Left hindlimb (tissue), 1 donor: ENCODE data around the gene DOK4.
"Not testable (repeated sequence)": the region's sequence is repeated elsewhere in the genome, so short reads cannot be mapped to it uniquely, and the experiment has no call there.

Source experiments
- DNase-seq: peaks from one replicate; pipeline ENCODE4 v3.0.0-alpha.2; 2018

Gene DOK4

DNA sequence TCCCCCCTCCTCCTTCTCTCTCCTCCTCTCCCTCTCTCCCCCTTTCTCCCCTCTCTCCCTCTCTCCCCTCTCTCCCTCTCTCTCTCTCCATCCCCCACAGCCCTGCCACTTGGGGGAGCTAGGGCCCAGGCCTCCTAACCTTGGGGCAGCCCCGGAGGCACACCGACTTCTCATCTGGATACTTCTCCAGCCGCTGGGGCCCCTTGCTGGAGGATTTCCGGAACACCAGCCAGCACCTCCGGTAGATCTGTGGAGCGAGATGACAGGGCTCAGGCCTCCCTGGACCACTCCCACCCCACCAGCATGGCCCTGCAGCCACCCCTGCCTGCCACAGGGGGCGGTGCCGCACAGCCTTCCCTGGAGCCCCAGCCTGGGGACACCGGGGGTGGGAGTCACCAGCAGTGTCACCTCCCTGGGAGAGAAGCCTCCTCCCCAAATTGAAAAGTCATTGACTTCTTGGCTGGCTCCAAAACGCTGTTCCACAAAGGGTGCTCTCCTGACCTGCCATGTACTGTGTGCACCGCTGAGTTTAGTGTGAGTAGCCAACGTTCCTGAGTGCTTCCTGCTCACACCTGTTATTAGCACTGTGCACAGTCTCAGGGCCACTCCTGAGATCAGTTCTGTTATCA lies 10.5 kb downstream of the DOK4 start:
- DNase-seq: peak; percentile 46

DNA sequence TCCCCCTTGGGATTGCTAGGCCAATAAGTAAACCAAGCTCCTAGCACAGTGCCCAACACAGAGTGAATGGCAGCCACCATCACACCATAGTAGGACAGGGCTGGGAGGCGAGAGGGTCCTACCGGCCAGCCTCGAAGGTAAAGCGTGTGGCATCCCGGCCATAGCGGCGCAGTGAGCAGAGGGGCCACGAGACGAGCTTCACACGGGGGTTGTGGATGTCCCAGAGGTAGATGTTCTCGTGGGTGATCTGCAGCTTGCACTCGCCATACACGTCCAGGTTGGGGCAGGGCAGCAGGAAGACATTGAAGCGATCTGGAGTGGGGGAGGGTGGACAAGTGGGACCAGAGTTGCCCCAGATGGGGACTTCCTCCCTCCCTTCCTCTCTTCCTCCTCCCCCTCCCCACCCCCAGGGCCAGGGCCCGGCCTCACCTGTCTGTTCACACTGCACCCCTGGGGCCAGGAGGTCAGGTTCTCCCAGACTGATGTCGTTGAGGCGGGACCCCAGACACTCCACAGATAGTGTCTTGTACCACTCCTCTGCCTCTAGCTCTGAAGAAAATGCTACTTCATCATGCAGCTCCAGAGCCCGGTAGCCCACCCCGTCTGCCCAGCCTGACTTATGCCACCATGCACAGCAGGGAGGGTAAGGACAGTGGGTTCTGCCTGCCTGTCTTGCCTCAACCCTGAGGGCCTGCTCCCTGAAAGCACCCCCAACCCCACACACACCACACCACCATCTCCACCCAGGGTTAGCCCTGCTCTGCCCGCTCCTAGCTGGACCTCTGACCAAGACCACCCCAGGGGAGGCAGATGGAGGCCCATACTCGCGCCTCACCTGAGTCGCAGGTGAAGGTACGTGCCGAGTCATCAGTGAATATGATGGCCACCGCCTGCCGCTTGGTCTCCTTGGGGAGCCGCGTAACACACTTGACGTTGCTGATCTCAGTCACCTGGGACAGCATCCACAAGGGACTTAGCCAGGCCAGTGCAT lies 11.3 kb downstream of the DOK4 start:
- no peak for DNase-seq

DNA sequence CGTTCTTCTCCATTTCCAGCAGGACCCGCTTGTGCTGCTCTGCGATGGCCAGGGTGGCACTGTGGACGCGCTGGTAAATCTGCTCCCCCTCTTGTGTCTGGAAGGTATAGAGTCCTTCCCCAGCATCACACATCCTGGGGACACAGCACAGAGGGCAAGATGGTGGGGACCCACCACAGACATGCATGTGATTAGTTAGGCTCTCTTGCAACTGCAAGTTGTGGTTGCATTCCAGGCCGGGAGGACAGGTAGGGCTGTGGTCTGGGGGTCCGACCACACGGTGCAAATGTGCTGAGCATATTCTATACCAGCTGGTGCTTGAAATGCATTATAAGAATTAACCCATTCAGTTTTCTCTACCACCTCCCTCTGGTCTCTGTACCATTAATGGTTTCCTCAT lies 12.4 kb downstream of the DOK4 start:
- DNase-seq: no peak

DNA sequence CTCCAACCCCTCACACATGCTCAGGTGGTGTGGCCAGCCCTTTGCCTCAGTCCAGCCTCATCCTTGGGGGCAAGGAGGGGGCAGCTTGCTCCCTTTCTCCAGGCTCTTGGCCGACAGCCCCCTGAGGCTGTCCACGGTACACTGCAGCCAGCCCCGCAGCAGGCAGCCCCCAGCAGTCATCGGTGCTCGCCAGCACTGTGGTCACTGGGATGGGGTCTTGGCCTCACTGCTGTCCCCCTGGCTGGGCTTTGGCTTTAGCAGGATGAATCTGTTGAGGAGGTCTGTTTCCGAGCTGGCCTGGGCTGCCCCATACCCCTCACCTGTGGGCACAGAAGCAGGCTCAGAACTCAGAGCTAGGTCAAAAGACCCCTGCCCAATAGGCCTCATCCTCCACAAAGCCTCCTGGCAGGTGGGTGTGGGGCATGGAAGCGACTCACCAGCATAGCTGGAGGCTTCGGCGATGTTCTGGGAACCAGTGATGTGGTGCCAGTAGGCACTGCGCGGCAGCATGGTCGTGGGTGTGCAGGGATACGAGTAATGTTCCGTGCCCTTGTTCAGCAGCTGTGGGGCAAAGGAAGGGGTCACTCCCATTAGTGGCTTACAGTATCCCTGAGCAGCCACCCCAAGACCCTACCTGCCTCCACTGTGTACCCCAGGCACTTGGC lies 13.0 kb downstream of the DOK4 start:
- DNase-seq: no peak

DNA sequence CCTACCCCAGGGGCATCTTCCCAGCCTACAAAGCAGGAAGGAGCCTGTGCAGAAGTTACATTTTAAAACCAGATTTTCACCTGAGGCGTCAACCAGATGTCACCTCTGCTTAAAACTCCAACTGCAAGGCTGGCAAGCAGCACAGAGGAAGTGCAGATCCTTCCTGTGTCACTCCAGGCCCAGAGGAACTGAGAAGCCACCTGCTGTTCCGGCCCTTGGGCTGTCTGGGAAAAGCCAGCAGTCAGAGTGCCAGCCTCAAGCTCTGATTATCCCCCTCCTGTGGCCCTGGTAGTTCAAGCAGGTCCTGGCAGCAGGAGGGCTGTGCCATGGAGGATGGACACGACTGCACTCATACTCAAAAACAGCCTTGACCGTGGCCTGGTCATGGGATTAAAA lies 13.6 kb downstream of the DOK4 start:
- DNase-seq: no peak

DNA sequence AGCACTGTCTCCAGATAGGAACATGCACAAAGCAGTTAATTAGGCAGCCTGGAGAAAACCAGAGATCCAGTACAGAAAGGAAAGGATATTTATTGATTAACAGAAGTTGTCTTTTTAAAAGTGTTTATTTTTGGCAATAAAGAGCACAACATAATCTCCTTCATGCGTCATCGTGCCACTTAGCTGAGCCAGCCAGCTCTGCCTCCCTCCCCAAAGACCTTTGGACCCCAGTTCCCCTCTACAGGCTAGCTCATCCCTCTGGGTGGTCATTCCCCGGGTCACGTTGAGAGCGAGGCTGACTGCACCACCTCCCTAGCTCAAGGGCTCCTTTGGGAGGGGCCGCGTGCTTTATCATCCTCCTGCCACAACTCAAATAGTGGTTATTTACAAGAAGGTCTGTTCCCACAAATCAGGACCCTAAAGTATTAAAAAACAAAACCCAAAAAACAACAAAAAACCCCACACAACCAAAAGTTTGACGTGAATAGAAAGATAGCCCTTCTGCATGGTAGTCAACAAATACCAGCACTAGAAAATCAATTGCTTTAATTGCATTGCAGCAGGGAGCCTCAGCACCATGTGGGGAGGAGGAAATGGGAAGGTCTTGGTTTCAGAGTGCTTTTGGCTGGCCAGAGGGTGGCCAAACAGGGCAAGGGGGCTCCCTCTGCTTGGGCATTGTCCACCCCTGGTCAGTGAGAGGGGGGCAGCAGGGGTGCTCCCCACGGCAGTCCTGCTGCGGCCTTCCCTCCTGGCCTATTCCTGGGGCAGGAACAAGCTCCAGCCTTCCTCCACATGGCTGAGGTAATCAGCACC lies 14.2 kb downstream of the DOK4 start:
- no peak for DNase-seq

DNA sequence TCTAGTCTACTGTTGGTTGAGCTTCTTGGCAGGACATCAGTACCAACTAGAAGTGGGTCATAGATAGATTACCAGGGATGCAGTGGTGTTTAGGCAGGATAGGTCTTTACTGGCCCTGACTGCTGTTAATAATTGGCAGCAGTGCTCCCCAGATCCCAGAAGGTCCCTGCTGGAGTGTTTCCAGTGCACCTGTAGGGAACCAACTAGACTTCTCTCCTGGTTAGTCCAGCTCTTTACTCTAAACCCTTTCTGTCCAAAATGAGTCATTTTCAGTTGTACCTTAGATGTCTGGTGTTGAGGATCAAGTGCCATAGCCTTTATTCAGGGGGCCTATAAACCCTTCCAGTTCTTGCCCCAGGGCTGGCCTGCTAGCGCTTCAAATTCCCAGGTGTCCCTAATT lies 15.1 kb downstream of the DOK4 start:
- DNase-seq: no peak

DNA sequence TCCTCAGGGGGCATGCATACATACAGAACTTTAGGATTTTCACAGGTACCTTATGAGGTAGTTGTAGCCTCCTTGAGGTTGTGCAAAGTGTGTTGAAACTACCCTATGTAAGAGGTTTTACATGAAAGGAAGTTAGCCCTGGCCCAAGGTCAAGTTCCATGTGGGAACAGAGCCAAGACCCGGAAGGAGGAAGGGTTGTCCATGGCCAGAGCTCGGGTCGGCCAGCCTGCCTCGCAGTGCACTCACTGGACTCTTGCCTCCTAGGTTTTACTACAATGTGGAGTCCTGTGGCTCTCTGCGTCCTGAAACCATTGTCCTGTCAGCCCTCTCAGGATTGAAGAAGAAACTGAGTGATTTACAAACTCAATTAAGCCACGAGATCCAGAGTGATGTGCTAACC lies 15.6 kb downstream of the DOK4 start:
- no peak for DNase-seq

DNA sequence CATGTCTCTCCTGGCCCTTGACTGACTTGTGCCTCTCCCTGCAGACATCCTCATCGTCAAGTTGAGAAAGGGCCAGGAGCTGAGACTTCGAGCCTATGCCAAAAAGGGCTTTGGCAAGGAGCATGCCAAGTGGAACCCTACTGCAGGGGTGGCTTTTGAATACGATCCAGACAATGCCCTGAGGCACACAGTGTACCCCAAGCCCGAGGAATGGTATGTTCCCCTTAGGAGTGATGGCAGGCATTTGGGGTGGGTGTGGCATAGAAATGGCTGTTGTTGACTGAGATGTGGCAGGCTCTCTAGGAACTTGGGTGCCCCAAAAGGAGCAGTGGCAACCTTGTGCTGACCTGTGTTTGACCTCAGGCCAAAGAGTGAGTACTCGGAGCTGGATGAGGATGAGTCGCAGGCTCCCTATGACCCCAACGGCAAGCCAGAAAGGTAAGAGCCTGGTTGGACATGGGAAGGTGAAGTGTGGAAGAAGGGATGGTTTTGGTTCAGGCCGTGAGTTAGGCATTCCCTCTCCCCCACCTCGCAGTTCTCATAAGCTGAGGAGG lies 16.3 kb downstream of the DOK4 start:
- DNase-seq: no peak

DNA sequence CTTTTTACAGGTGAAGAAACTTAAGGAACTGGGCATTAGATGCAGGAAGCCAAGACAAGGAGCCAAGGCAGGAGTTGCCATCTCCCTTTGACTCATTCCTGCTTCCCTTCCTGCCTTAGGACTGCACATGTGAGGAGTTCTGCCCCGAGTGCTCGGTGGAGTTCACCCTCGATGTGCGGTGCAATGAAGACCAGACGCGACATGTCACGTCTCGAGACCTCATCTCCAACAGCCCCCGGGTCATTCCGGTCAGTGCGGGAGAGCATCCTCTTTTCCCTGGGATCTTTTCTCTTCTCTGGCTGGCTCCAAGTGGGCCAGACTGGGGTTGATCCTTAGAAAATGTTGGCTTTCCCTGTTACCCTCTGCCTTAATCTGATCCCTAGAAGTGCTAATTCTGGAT lies 17.2 kb downstream of the DOK4 start:
- DNase-seq: no peak

DNA sequence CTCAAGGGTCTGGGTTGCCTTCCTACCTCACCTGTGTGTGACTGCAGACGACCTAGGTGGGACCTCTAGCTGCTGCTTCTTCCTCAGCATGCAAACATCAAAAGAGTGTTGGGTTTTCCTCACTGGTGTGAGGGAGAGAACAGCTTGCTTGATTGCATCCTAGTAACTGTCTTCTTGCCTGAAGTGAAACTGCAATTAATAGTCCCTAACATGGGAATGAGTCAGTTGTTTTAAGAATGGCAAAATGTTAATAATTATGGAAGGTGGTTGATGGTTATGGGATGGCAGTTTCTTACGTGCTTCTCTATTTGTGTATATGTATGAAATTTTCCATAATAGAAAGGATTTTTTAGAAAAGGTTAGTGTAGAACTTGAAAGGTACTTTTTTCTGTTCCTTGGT lies 17.9 kb downstream of the DOK4 start:
- no peak for DNase-seq

DNA sequence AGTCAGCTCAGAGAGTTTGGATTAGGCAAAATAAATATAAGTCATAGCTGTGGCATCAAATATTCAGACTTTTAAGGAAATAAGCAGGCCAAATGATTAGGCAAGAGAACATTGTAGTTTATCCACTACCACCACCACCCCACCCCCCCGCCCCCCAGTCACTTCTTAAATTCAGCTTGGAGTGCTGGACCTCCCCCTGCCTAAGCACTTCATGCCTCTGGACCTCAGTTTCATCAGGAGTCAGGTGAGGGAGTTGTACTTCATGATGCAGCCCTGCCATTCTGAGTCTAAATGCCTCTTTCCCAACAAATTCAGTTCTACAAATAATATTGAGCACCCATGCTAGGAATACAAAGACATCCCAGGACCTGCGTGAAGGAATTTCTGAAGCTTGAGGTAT lies 21.8 kb downstream of the DOK4 start:
- no peak for DNase-seq

DNA sequence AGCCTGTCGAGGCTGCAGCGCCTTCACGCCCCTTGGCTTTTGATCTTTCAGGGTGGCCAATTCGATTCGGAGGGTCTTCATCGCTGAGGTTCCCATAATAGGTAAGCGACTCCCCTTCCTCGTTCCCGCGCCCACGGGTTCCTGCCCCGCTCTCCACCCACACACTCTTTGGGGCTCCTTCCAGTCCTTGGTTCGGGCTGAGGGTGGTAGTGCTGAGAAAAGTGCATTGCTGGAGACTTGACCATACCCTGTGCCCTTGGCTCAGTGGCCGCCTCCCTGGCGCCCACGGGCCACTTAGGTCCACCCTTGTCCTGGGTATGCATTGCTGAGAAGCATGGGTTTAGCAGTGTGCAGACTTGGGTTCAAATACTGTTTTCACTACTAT lies 23.3 kb downstream of the DOK4 start:
- DNase-seq: no peak

DNA sequence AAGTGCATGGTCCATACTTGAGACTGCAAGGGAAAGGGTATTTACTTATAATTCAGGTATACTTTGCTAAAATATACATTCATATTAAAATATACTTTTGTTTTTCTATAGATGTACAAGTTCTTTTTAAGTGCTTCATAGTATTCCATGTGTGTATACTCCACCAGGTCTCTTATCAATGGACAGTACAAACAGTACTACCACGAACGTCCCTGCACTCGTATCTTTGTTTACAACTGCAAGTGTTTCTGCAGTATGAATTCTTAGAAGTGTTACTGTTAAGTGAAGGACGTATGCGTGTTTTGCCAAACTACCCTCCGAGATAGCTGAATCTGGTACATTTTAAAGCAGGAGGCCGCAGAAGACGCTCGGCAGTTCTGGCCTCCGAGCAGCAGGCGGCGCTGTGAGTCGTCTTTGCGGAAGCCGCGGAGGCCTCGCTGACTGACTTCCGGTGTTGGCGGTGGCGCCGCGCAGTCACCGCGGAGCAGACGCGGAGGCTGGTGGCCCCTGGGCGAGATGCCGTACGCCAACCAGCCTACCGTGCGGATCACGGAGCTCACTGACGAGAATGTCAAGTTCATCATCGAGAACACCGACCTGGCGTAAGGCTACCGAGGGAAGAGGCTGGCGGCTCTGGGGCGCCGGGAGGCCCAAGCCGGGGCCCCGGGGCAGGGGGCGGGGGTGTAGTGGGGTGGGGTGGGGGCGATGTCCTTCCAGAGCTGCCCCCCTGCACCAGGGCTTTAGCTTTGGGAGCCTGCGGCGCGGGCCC lies 23.9 kb downstream of the DOK4 start, which contains the start of gene POLR2C:
POLR2C (plus strand) TSS at position 471 of the 769 bp plus-strand sequence; CDS start at position 517, 46 bp downstream.
- DNase-seq: peak; percentile 90

DNA sequence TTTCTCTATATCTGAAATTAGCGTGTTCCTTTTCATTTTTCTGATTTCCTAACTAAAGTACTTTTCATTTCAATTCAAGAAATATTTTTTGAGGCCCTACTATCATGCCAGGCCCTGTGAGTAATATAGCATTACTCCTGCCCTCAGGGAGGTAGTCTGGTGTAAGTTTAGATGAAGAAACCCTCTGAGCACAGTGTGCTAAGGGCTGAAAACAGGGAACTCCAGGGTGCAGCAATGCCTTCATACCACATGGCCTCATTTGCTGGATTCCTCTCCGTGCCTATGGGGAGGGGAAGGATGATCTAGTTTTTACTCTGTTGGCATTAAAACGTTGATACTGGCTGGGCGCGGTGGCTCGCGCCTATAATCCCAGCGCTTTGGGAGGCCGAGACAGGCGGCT lies 34.3 kb downstream of the DOK4 start:
- no peak for DNase-seq

DNA sequence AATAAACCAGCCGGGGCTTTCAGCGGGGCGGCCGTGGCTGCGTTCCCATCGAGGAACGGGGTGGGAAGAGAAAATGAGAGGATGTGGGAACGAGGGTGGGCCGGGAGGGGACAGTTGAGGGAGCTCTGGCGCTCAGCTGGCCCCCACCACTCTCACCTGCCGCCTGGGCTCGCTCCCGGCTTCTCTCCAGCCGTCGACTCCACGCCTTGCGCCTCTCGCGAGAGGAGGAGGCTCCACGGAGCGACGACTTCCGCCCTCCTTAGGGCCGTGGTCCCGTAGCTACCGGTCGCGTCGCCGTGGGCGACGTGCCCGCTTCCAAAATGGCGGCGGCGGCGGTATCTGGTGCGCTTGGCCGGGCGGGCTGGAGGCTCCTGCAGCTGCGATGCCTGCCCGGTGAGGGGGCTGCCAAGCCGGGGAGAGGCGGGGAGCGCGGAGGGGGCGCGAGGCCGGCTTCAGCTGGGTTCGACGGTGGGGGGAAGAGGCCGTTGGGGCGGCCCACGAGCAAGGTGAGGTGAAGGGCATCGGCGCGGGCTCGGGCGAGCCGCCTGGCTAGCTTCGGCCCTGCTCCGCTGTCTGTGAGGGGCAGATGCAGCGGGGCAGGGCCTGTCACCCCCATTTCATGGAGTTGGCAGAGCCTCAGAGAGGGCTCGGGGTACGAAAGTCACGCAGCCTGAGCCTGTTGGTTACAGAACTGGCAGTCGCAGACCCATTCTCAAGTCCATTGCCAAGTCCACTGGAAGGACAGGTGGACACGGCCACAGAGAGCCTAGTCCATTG lies 38.9 kb downstream of the DOK4 start, which contains the start of the genes CIAPIN1 and COQ9:
CIAPIN1 (minus strand) TSS at position 200 of the 777 bp plus-strand sequence. CDS start 6,457 bp downstream, outside the sequence.
COQ9 (plus strand) TSS at position 294 of the 777 bp plus-strand sequence; CDS start at position 321, 27 bp downstream.
- peak; percentile 95 for DNase-seq

DNA sequence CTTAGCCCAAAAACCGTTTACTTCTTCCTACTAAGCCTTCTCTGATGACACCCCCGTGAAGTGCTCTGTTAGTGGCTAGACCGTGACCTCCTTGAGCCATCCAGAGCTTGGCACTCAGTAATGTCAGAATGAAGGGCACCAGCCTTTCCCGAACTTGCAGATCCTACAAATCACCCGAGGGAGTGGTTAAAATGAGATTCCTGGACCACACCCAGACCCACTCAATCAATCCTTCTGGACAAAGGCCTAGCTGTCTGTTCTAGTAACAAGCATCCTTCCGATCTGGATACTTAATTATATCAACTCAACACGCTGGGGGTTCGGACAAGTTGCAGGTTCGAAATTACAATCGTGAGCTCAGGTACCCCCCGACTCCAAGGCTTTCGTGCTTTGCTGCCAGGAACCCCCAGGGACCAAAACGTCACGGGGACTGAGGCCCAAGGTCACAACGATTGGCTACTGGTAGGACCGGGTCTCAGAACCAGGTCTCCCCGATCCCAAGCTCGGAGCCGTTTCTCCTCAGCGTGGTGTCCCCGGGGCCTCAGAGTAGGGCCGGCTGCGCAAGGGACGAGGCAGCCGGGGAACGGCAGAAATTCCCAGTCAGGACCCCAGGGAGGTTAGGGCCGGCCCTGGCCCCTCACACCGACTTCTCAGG lies 39.6 kb downstream of the DOK4 start:
- DNase-seq: no peak

DNA sequence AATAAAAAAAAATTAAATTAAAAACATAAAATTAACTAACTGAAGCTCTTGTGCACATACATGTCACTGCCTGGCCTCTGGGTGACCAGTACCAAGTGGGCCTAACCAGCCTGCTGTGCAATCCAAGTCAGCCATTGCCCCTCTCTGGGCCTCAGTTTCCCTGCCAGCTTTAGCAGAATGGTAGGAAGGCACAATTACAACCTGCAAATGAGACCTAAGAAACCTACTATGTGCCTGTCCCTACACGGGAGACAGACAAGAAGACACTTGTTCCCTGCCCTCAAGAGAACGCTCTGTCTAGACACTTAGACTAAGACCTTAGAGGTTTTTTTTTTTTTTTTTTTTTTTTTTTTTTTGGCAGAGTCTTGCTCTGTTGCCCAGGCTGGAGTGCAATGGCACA lies 40.8 kb downstream of the DOK4 start:
- DNase-seq: no peak

DNA sequence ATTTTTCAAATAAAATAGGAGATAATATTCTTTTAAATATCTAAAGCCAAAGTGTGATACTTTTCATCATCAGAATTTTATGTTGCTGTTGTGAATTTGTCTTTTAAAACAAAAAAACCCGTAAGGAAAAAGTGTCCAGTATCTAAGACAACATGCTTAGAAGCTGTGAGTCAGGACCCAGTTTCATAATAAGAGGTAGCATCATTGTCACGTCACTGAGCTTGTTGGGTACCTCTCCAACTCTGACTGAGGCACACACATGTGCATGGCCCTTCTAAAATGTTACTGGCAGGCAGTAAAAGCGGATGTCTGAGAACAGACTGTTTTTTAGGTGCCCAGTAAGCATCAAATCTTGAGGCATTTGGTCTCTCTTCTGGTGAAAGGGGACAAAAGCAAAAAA lies 41.6 kb downstream of the DOK4 start:
- DNase-seq: no peak

DNA sequence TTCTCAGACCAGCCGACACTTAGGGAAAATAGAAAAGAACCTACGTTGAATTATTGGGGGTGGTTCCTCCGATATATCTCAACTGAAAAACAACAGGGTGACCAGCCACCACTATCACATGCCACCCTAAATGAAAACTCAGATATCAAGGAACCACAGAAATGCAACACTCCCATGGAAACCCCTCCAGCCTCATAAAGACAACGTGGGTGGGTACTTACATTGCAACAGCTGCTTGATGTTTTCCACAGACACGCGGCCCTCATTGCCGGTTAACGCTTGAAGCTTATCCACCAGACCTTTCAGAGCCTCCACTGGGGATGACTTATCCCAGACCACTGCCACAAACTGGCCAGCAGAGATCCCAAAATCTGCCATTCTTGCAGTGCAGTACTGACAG lies 45.7 kb downstream of the DOK4 start:
- not testable (repeated sequence) for DNase-seq
